HepG2 (cell line): Measurements from ENCODE around the gene RPS6KB2. TPM values are rescaled to one million over a fixed set of nuclear protein-coding genes. Genes with fewer than 3 reads are reported as not detected.

Experiments
- ATF5 ChIP-seq: sonication (generic); formaldehyde crosslinking; IDR thresholded peaks from 2 replicates; pipeline ENCODE4 v1.4.0; 2020; ENCODE audit warnings: mild to moderate bottlenecking, low read depth, missing genetic modification reagents
- GATAD1 ChIP-seq: IDR thresholded peaks from 2 replicates; pipeline ENCODE4 v1.6.1; 2016; ENCODE audit warnings: missing genetic modification reagents, missing compliant biosample characterization
- POGK ChIP-seq: sonication (generic); formaldehyde crosslinking; conservative IDR thresholded peaks from 2 replicates; pipeline ENCODE4 v1.8.0; 2022; ENCODE audit warnings: mild to moderate bottlenecking, moderate library complexity, missing genetic modification reagents
- RAD21 ChIP-seq: fragments of 450-650 bp; formaldehyde crosslinking; IDR thresholded peaks from 2 replicates; pipeline ENCODE4 v1.5.0; 2020; ENCODE audit warnings: mild to moderate bottlenecking
- RERE ChIP-seq: IDR thresholded peaks from 2 replicates; pipeline ENCODE4 v1.6.1; 2016; ENCODE audit warnings: low read depth, missing genetic modification reagents, missing compliant biosample characterization
- TP53 ChIP-seq: sonication (generic); formaldehyde crosslinking; conservative IDR thresholded peaks from 2 replicates; pipeline ENCODE4 v1.4.0; 2020; ENCODE audit warnings: missing genetic modification reagents
- ZEB1 ChIP-seq: IDR thresholded peaks from 2 replicates; pipeline ENCODE4 v1.6.1; 2012; ENCODE audit warnings: mild to moderate bottlenecking, low read depth, inconsistent platforms; ENCODE audit not compliant: insufficient replicate concordance
- ZNF235 ChIP-seq: sonication (generic); formaldehyde crosslinking; IDR thresholded peaks from 2 replicates; pipeline ENCODE4 v1.8.1; 2023; ENCODE audit warnings: mild to moderate bottlenecking, missing genetic modification reagents, borderline replicate concordance
- ZNF407 ChIP-seq: sonication (generic); formaldehyde crosslinking; IDR thresholded peaks from one replicate; pipeline ENCODE4 v1.5.1; 2020; ENCODE audit warnings: mild to moderate bottlenecking, missing genetic modification reagents; ENCODE audit errors: not compliant biosample characterization
- ZNF839 ChIP-seq: sonication (generic); formaldehyde crosslinking; IDR thresholded peaks from 2 replicates; pipeline ENCODE4 v1.4.0; 2020; ENCODE audit warnings: missing genetic modification reagents, mild to moderate bottlenecking, borderline replicate concordance
- polyA plus RNA-seq, 8 experiments: library from polyadenylated mRNA; depleted of rRNA in 3 of 8; stranded (reverse) in 7 of 8; unstranded in 1 of 8; fragments of >200 nt; fragmentation: Illumina TruSeq in 4 of 8; extraction: Trizol in 4 of 8; gene quantifications; 2 replicates each; pipeline versions ENCODE4 v1.2.1 to v1.2.3, GENCODE V29; 2011 to 2016; ENCODE audit warnings: low read depth in 4 of 8, missing spikeins in 1 of 8, mixed read lengths in 1 of 8; ENCODE audit not compliant: insufficient read depth in 1 of 8
- total RNA-seq, 5 experiments: library from RNA; depleted of rRNA; stranded (reverse); fragments of >200 nt; fragmentation: Illumina TruSeq; extraction: Trizol; gene quantifications; 2 replicates each; pipeline ENCODE4 v1.2.3, GENCODE V29; 2016; ENCODE audit warnings: low read depth in 1 of 5

RPS6KB2 gene
- total and polyA plus RNA-seq, 2 of the 13 experiments (the other 11 are each of a cell fraction or from before 2014, with no cell fraction given), result 52.9 to 54.8 TPM

GRCh38 chr11:67391304-67392182 lies 36.8 kb upstream of the RPS6KB2 start, which contains the start of gene RAD9A (continued):
- peak; percentile 77 for TF ChIP-seq ZNF407 (CRISPR knock-in tag)
- no peak for TF ChIP-seq ZEB1
- TF ChIP-seq GATAD1 (CRISPR knock-in tag), result peak; percentile 96
- TF ChIP-seq RERE (CRISPR knock-in tag), result no peak
- TF ChIP-seq ZNF235, result peak; percentile 89; the same call in 1 of the 2 replicates
- TF ChIP-seq ATF5, result peak; percentile 77; the same call in 1 of the 2 replicates
- 0 out of 2 replicates have a peak, but pooled peaks have one; percentile 34 for TF ChIP-seq RAD21 (CRISPR knock-in tag)
- TF ChIP-seq TP53 (CRISPR knock-in tag), result no peak
- TF ChIP-seq POGK, result 0 out of 2 replicates have a peak, but pooled peaks have one; percentile 67
- no peak for TF ChIP-seq ZNF839 (CRISPR knock-in tag)
